SHP77 treated with DMSO at 0.1 percent for 48 hours (cell line): ENCODE data around the gene EFCAB7.

Source experiments
- DNase-seq: peaks from one replicate; lab custom pipeline; 2025; lab: John Stamatoyannopoulos, UW

EFCAB7 gene

DNA sequence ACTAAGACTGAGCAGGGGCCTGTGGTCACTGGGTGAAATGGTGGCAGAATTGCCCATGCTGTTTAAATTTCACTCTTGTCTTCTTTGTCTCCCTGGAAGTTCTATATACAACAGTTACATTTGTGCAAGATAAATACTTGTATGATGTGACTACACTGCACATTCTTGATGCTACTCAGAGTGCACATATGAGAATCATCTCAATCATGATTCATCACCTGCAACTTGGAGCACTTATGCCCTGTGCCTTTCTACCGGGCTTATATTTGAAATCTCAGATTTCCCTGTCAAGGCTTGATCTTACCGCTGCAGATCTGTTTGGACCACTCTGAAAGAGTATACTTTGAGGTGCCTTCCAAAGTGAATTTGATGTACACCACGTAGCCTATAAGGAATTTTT, 80.5 kb downstream of the EFCAB7 start:
- DNase-seq = no peak

DNA sequence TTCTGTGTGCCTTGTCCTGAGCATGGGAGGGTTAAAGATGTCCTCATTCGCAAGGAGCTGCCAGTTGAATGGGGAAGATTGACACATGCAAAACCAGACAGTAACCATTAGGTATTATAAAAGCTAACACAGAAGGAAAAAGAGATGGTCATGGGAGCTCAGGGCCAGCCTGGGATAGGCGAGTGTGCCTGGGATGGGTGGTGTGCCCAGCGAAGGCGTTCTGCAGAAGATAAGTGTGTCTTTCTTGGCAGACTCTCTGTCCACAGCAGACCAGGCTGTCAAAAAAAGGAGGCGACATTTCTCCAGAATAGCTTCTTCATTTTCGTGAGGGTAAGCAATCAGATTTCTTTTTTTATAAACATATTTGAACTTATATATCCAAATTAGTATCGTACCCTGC, 84.0 kb downstream of the EFCAB7 start:
- DNase-seq = no peak

DNA sequence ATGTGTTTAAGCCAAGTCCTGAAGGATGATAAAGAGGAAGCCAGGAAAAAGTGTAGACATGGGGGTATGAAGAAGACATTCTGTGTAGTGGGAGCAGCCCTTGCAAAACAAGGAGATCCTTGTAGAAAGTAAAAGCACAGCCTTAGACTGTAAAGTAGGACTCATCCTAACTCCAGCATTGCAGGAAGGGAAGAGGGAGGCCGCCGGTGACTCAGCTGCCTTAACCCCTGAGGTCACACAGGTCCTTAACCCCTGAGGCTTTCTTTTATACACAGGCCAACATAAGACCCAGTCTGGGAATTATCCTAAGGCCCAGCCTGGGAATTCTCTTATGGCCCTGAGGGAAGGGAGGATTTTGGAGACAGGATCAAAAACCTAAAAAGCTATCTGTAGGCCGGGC, 87.9 kb downstream of the EFCAB7 start:
- DNase-seq = no peak

DNA sequence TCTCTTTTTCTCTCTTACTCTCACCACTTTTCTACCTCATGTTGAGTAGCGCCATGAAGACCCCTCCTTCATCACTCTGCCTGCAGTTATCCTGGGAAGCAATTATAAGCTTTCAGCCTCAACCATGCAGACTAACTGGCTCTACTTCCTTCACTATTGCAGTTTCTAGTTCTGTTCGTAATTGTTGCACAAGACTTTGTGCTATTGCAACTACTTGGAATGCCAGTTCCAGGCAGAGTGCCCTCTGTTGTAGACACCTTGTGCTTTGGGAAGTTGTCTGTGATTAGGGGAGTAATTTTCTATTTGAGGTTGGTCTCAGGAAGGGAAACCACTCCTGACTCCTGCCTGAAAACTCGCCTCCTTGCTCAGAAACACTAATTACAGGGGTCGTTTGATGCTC, 89.2 kb downstream of the EFCAB7 start:
- DNase-seq = no peak

DNA sequence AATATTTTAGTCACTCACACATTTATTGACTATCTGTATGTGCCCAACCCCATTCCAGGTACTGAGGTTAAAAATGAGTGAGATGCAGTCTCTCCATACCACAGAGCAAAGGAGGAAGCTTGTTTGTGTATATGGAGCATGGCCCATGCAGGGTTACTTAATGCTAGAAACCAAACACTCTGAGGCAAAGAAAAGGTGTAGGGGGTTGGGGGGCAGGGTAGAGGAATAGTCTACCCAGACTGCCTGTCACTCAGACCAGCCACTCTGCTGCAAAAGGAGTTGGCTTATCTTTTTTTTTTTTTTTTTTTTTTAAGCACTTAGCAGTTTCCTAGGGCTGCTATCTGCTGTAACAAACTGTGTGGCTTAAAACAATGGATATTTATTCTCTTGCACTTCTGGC, 89.6 kb downstream of the EFCAB7 start:
- no peak for DNase-seq

DNA sequence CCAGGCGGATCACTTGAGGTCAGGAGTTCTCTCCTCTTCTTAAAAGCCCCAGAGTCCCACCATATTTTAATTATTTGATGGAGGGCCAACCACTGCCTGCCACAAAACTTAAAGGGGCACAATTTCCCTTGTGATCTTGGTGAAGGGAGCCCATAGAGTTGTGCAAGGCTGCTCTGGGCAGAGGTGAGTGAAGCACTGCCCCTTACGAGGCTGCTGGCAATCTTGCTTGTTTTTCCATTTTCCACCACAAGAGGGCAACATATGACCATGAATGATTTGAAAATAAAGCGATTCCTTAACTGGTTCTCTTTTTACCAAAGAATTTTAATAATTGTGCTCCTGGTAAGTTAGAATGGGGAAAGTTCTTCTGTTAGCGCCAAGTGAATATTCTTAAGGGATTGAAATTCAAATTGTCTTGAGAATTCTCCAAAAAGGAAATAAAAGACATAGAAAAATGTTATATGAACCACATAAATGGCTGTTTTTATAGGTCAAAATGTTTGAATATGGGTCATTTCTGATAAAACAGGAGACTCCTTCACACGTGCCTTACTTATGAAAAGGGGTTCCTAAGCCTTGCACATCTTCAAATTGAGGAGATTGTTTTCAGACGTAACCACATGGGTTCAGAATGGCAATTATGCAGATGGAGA, 92.6 kb downstream of the EFCAB7 start:
- peak; percentile 20 for DNase-seq

DNA sequence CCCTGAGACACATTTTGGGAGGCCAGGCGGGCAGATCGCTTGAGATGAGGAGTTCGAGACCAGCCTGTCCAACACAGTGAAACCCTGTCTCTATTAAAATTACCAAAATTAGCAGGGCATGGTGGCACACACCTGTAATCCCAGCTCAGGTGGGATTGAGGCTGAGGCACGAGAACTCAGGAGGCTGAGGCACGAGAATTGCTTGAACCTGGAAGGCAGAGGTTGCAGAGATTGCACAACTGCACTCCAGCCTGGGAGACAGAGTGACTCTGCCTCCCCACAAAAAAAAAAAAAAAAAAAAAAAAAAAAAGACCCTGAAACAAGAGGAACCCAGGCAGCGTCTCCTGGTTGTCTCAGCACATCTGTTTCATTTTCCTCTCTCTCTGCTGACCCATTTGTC, 94.1 kb downstream of the EFCAB7 start:
- DNase-seq = no peak

DNA sequence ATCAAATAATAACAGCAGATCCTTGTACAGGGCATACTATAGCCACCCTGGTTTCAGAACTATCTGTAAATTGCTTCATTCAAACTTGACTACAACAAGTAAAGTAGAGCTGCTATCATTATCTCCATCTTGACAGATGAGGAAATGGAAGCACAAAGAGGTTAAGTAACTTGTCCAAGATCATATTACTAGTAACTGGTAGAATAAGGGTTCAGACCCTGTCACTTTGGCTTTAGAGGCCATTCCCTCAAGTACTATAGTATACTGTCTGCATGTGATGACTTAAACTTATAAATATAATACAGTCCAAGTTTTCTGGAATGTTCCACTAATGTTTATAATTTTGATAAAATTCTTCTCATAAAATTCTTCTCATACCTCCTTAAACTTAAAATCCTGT, 94.7 kb downstream of the EFCAB7 start:
- no peak for DNase-seq

DNA sequence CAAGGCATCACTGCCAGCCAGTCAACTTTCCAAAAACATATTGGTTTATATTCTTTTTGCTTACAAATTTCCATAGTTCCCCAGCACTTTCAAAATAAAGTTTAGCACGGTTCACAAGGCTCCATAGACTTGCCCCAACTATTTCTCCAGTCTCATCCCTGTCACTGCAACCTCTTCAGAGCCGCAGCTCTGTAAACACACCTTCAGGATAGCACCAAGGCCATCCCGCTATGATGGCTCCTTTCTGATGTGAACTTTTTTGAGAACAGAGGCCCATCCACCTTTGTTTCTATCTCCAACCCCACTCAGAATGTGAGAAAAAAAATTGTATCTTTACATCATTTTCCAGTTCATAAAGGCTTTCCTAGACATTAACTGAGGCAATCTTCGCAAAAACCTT, 96.2 kb downstream of the EFCAB7 start:
- no peak for DNase-seq

DNA sequence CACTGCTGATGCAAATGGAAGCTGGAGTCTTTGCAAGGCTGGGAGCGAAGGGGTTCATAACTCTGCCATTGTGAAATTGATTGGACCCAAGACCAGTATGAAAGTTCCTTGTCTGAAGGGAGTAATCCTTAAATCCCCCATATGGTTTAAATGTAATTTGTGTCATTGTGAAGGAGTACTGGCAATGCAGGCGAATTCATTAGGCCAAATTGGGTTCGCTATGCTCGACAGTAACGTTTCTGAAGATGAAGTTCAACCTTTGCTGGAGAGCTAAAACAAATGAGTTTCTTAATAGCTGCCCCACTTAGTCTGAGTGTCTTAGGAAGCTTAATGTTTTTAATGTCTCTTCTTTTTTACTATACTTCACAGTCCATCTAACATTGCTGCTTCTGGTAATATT, 97.3 kb downstream of the EFCAB7 start:
- DNase-seq = no peak

DNA sequence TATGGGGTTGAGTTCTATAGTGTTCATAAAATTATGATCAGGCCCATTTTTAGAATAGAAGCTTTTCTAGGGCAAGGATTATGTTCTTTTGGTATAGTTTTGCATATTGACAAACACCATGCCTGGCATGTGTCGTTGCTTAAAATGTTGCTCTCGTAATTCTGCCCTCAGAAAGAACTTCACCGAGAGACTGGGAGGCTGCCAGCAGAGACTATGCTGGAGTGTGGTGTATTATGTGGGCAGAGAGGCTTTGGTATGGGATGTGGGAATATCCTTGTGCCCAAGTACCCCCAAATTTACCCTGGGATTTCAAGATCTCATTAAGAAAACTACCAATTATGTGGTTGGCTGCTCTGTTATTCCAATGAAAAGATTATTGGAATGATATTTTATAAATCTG, 97.8 kb downstream of the EFCAB7 start:
- DNase-seq = no peak

DNA sequence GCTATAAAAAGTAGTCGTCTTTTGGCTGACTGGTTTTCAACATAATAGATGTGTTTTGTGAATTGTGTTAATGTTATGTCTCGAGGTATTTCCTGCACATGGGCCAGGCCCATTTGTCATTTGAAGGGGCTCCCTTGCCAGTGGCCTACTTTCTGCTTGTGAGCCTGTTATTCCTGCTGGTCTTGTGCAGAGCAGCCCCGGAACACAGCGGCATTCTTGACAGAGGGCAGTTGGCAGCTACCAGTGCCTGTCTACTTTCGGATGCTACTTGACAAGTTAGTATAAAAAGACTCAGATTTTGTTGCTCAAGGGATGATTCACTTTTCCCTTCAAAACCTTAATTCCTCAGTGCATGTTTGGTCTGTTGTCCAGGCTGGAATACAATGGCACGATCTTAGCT, 98.4 kb downstream of the EFCAB7 start:
- no peak for DNase-seq
